Measurements from ENCODE around the gene TOPORS.

Gene TOPORS

DNA sequence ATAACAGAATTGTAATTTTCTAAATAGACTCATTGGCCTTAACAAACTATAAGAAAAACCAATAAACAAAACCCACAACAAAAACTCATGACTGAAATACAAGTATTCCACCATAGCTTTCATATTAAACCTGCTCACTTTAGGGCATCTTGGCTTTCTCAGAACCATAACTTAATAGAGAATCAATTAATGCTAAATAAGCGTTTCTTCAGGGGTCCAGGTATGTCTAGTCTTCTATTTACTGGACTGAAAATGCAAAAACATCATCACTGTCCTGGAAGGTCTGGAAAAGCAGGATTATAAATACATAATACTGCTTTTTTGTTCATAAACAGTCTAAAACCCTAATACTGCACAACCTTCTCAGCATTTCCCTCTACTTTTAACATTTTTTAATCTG is 6.5 kb downstream of the TOPORS start:
- no peak overlapping the region for H3K27ac ChIP-seq
- TF ChIP-seq, protein P1, sequence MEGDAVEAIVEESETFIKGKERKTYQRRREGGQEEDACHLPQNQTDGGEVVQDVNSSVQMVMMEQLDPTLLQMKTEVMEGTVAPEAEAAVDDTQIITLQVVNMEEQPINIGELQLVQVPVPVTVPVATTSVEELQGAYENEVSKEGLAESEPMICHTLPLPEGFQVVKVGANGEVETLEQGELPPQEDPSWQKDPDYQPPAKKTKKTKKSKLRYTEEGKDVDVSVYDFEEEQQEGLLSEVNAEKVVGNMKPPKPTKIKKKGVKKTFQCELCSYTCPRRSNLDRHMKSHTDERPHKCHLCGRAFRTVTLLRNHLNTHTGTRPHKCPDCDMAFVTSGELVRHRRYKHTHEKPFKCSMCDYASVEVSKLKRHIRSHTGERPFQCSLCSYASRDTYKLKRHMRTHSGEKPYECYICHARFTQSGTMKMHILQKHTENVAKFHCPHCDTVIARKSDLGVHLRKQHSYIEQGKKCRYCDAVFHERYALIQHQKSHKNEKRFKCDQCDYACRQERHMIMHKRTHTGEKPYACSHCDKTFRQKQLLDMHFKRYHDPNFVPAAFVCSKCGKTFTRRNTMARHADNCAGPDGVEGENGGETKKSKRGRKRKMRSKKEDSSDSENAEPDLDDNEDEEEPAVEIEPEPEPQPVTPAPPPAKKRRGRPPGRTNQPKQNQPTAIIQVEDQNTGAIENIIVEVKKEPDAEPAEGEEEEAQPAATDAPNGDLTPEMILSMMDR (conservative IDR thresholded peaks at IDR 0.05), result no peak
- no peak for TF ChIP-seq ZFX (IDR thresholded peaks at IDR 0.05)

DNA sequence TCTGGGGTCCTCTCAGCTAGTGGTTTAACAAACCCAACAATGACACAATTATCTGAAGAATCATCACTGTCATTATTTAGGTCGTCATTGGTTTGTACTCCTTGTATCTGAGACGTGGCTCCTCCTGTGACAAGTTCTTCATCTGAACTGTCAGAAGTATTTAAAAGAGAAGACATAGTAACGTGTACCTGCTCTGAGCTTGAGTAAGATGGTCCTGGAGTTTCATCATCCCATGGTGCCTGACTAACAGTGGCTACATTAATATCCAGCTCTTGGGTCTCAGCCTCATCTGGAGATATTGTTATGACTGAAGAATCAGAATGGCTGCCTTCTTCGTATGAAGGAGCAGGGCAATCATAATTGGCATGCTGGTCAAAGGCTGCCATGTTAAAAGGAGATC is 9.3 kb downstream of the TOPORS start:
- H3K27ac ChIP-seq, result no peak overlapping the region
- TF ChIP-seq, protein P1 (conservative IDR thresholded peaks at IDR 0.05), result no peak
- no peak for TF ChIP-seq ZFX (IDR thresholded peaks at IDR 0.05)

DNA sequence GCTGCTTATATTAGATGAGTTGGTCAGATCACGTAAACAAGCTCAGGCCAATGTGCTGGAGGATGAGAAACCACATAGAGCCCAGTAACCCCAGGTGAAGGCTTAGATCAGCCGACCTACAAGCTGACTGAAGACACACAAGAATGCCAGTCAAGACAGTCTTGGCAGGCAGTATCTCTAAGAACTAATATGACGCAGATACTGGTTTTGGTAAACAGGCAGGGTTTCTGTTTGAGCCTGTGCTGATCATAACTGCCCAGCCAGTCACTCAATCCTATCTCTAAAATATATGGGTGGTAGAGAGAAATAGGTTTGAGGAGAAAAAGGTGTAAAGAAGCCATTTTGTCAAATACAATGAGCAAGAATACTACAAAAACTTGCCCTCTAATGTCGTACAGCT is 18.6 kb downstream of the TOPORS start:
- no peak for TF ChIP-seq ZFX (IDR thresholded peaks at IDR 0.05)
- TF ChIP-seq, protein P1 (conservative IDR thresholded peaks at IDR 0.05), result no peak

DNA sequence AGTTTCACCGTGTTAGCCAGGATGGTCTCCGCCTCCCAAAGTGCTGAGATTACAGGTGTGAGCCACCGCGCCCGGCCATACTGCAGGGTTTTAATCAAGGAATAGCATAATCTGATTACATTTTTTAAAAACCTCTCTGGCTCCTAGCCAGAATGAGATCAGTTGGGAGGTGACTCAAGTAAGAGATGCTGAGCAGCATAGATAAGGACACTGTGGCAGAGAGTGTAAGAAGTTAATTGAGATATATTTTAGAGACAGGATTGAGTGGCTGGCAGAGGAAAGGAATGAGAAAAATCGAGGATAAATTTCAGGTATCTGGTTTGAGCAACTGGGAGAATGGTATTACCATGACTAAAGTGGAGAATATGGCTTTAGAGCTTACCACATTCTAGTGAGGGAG is 19.1 kb downstream of the TOPORS start:
- TF ChIP-seq ZFX (IDR thresholded peaks at IDR 0.05), result no peak
- TF ChIP-seq, protein P1 (conservative IDR thresholded peaks at IDR 0.05), result no peak
- H3K27ac ChIP-seq, result no peak overlapping the region

More for the DNA sequence above, 18.6 kb downstream of the TOPORS start:
- H3K27ac ChIP-seq, result no peak overlapping the region

DNA sequence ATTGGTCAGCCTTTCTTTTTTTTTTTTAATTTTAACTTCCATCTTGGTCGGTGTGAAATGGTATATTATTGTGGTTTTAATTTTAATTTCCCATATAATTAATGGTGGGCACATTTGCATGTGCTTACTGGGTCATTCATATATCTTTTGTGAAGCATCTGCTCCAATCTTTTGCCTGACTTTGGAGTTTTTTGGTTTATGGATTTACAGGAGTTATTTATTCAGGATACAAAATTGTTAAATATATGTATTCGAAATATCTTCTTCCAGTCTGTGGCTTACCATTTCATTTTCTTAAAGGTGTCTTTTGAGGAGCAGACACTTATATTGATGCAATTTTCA is 25.7 kb downstream of the TOPORS start:
- peak overlapping the region; percentile 63; the same call in 1 of the 2 replicates for H3K27ac ChIP-seq
- TF ChIP-seq, protein P1 (conservative IDR thresholded peaks at IDR 0.05), result peak; percentile 59
- no peak for TF ChIP-seq ZFX (IDR thresholded peaks at IDR 0.05)

DNA sequence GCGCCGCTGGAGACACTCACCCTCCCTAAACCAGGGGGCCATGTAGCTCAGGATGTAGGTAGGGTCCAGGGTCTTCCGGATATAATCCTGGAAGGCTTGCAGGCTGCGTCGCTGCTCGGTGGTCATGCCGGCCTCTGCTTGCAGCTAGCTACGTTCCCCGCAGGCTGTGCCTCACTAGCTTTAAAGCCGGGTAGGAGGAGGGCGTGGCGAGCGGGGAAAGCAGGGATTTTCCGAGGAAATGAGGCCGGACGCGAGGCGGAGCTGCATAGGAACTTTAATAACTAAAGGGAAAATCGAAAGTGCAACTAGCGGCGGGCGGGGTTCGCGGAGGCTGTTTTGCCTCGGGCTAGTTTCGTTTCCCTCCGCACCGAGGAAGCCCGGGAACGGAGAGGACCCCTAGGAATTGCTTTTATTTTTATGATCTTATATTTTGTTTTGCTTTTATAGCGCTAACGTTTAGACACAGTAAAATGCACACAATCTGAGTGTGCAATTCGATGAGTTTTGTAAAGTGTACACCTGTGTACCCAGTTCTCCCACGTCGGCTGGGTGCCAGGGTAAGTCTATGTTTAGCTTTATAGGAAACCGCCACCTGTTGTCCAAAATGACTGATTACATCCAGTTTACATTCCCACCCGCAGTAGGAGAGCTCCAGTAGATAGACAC is 26.2 kb downstream of the TOPORS start, which contains the start of gene RIGI:
Gene RIGI (minus strand): TSS at position 156 of the 666 bp plus-strand sequence. CDS start 30 bp downstream, at position 126.
- H3K27ac ChIP-seq, result peak within 1 kb of the TSS; percentile 63
- no peak for TF ChIP-seq ZFX (IDR thresholded peaks at IDR 0.05)
- TF ChIP-seq, protein P1 (conservative IDR thresholded peaks at IDR 0.05), result peak; percentile 83

DNA sequence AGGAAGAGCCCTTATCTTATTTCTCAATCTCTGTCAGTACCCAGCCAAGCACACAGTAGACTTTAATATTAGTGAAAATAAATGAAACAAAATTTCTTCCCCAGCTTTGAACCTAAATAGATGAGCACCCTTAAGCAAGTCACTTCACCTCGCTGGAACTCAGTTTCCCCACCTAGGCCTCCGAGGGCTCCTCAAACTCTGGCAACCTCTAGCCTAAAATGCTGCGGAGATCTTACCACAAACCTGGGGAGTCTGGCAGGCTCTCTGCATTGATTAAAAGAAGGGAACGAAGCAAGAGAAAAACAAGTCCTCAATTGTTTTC is 26.7 kb downstream of the TOPORS start:
- peak overlapping the region; percentile 63 for H3K27ac ChIP-seq
- TF ChIP-seq, protein P1 (conservative IDR thresholded peaks at IDR 0.05), result no peak
- TF ChIP-seq ZFX (IDR thresholded peaks at IDR 0.05), result no peak
